Astrocyte of the spinal cord (primary cell): Measurements from ENCODE around the gene LPIN3.

Experiments
- DNase-seq: peaks from one replicate; pipeline ENCODE4 v3.0.0; 2011; ENCODE audit warnings: low read depth, low spot score
- H3K4me3 ChIP-seq: 2 replicates; pipeline ENCODE4 v1.5.1; 2011; ENCODE audit warnings: low read depth, mild to moderate bottlenecking, low read length, moderate library complexity
- CTCF ChIP-seq: IDR thresholded peaks from 2 replicates; pipeline ENCODE4 v1.5.1; 2012; ENCODE audit warnings: low read depth, mild to moderate bottlenecking, low read length, inconsistent platforms
- in situ Hi-C: cut with HindIII; loops from 2 replicates; pipeline ENCODE4 v1.10.0; 2017; ENCODE audit warnings: low sequenced_read_pairs

The LPIN3 gene

GRCh38 chr20:41364967-41365765, 24.5 kb downstream of the LPIN3 start:
- TF ChIP-seq CTCF: no peak

GRCh38 chr20:41365777-41366545, 25.3 kb downstream of the LPIN3 start:
- in situ Hi-C loops: no loop called here
- DNase-seq: no peak
- TF ChIP-seq CTCF: no peak
- no peak overlapping the region for H3K4me3 ChIP-seq

More at GRCh38 chr20:41364967-41365765, 24.5 kb downstream of the LPIN3 start:
- DNase-seq: no peak
- H3K4me3 ChIP-seq: no peak overlapping the region
- in situ Hi-C loops: no loop called here

GRCh38 chr20:41366546-41367392, 26.1 kb downstream of the LPIN3 start, which contains the start of gene EMILIN3:
Gene EMILIN3 (minus strand): TSS chr20:41366818. CDS start chr20:41366634, 184 bp downstream.
- in situ Hi-C loops: no loop called here
- no peak within 1 kb of the TSS for H3K4me3 ChIP-seq
- no peak for TF ChIP-seq CTCF
- no peak for DNase-seq

- H3K4me3 ChIP-seq: no peak overlapping the region
- no peak for DNase-seq
- no peak for TF ChIP-seq CTCF
- in situ Hi-C loops: no loop called here
These were observed 26.7 kb downstream of the LPIN3 start for GRCh38 chr20:41367393-41367695.

- in situ Hi-C loops: no loop called here
These were observed 27.3 kb downstream of the LPIN3 start for GRCh38 chr20:41367956-41368355.

More at GRCh38 chr20:41367956-41368355, 27.3 kb downstream of the LPIN3 start:
- TF ChIP-seq CTCF: no peak
- no peak for DNase-seq
- no peak overlapping the region for H3K4me3 ChIP-seq
